ENCODE data around the gene MITF.
"Not testable (repeated sequence)": the region's sequence is repeated elsewhere in the genome, so short reads cannot be mapped to it uniquely, and the experiment has no call there.

Gene MITF

DNA sequence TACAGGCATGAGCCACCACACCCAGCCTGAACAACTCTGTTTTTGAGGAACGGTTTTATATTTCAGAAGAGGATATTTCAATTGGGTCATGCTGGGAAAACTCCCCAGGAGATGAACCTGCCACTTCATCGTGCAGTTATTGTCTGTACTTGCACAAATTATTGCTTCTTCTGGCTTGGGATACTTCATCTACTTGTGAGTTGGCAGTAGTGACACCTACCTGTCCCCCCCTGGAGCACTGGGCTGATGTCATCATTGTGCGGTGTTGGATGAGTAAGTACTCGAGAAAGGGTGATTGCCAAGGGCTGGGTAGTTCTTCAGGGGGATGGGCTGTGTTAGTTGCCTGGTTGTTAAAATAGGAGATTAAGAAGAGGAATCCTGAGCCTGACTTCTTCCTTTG, 175.1 kb downstream of the MITF start:
- no peak for DNase-seq (ENCODE audit: low spot score)

DNA sequence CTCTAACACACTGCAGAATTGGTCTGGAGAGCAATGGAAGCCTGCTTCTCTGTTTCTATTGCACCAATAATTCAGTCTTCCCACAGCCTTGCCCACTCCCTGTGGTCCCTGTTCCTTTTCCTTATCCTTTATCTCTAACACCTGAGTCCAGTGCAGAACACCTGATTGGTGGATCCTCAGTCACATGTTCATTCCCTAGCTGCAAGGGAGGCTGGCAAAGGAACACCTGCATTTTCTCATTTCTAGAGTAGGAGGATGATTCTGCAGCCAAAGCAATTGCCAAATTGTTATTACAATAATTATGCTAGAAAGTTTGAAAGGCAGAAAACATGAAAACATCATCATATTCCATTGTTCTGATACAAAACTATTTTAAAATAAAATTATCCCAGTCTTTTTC, 176.5 kb downstream of the MITF start:
- no peak for DNase-seq (ENCODE audit: low spot score)

DNA sequence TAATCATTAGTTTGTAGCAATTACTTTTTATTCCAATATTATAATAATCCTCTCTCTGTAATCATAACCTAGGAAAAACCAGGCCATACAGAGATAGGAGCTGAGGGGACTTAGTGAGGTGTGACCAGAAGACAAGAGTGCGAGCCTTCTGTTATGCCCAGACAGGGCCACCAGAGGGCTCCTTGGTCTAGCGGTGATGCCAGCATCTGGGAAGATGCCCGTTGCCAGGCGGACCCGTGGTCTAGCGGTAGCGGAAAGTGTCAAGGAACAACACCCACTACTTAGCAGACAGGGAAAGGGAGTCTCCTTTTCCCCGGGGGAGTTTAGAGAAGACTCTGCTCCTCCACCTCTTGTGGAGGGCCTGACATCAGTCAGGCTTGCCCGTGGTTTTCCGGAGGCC, 180.7 kb downstream of the MITF start:
- DNase-seq (ENCODE audit: low spot score): not testable (repeated sequence)

DNA sequence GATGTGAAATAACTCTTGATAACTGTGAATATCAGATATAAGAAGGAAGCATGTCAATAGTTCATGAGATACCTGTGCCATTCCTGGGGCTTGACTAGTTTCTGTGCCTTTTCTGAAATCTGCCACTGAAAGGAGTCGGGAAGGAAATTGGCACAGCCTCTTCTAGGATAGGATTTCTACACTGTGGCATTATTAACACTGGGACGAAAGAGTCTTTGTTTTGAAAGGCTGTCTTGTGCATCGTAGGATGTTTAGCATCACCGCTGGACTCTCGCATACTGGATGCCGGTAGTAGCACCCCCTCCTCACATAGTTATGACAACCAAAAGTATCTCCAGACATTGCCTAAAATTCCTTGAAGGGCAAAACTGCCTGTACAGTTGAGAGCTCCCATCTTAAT, 182.4 kb downstream of the MITF start:
- DNase-seq (ENCODE audit: low spot score): peak; percentile 85

DNA sequence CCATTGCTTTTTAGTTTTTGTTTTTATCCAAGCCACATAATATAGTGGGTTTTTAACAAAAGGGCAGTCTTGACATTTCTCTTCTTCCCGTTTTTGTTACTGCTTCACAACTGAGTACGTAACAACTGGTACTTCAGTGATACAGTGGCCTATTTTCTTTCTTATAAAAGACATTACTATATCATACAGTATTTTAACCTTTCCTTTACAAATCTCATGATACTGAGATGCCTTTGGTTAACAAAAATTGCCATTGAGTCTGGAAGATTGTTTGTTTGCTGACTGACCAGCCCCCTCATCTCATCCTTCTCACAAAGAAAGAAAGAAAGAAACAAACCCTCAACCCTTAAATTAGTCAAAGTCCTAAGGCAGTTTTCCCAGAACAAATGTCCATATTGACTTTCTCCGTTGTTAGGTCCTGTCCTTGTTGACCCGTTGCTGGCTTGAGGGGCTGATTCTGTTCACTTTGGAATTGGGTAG, 183.3 kb downstream of the MITF start:
- no peak for DNase-seq (ENCODE audit: low spot score)

DNA sequence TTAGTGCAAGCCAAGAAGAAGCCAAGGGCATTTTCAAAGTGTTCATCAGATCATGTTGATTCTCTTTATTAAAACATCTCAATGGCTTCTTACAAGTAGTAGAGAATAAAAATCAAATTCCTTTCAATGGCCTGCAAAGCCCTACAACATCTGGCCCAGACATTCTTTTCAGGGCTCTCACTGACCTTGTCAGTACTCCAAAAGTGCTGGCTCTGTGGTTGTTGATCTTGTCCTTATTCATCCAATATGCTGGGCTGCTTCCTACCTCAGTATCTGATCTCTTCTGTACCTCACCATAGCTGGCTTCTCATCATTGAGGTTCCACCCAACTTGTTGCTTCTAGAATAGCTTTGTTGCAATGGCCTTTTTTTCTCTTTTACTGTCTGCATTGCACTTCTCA, 186.2 kb downstream of the MITF start:
- DNase-seq (ENCODE audit: low spot score): no peak

DNA sequence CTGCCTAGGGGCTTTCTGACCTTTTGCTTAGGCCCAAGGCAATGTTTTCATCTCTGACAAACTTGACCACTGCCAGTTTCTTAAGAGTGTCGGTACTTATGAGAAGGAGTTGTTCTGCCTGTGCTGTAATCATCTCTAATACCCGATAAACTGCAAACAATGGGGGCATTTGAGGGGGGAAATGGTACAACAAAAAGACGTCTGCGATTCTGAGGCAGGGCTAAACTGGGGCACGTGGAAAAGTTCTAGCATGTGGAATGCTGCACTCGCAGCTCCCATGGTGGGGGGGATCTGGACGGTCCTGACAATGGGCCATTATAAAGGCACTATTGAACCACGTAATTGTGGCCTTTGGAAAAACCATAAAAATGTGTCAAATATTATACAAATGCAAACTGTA, 187.1 kb downstream of the MITF start:
- no peak for DNase-seq (ENCODE audit: low spot score)

DNA sequence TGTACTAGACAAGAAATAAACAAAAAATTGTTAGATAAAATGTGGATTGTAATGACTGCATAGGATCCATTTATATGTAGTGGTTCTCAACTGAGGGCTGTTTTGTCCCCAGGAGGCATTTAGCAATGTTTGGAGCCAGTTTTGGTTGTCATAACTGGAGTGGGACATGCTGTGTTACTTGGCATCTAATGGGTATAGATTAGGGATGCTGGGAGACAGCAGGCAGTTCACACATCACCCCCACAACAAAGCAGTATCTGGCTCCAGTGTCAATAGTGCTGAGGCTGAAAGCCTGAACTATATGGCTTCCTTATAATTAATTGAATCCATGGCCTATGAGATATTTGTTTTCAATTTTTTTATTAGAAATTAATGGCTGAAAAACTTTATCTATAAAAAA, 188.3 kb downstream of the MITF start:
- no peak for DNase-seq (ENCODE audit: low spot score)

DNA sequence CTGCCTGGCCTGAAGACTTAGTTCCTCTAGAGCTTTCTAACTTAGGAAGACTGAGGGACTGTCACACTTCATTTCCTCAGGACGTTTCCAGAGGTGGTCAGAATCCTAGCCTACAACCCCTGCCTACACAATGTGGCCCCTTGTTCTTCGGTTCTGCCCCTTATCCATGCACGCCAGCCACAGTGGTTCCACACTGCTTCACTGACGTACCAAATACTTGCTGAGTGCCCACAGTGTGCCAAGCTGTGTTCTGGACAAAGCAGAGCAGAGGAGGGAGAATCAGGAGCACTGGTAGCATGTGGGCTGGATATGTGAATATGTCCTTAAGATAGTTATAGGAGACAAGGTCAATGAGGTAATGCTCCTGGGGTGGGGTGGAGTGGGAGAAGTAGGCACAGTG, 189.8 kb downstream of the MITF start:
- no peak for DNase-seq (ENCODE audit: low spot score)

DNA sequence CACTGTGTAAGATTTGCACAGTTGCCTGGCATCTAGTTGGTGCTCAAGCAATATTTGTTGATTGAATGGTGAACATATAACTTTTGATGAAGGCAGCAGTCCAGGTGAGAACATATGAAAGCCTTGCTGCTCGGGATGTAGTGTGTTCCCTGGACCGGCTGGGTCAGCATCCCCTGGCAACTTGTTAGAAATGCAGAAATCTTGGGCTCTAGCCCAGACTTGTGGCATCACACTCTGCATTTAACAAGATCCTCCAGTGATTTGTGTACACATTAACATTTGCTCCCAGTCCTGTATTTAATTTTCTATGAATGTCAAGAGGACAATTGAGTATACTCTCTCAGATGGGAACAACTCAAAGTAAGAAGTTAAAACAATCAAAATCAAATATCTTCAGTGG, 191.3 kb downstream of the MITF start:
- DNase-seq (ENCODE audit: low spot score): peak; percentile 91

DNA sequence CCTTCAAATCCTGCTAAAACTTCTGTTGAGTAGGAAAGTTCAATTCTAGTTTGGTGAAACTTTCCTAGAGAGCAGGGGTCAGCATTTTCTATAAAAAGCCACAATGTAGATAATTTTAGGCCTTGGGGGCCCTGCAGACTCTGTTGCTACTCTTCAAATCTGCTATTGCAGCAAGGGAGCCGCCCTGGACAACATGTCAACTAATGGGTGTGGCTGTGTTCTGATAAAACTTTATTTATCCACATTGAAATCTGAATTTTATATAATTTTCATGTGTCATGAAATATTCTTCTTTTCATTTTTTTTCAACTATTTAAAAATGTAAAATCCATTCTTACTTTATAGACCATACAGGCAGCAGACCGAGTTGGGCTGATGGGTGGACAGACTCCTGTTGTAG, 192.8 kb downstream of the MITF start:
- no peak for DNase-seq (ENCODE audit: low spot score)

DNA sequence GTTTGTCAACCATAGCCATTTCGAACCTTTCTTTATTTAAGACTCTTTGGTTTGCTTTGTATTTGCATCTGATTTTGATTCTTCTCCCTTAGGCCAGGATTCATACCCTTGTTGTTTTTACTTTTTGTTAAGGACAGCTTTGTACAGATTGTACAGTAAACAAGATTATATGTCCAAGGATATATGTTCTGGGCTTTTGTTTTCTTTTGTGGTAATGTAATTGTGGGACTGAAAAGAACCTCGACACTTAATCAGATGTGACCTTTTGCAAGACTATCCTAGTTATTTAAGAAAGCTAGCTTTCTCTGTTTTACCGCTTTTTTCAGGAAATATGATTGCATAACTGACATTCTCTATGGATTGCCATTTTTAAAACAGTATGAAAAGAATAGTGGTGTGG, 193.2 kb downstream of the MITF start:
- DNase-seq (ENCODE audit: low spot score): no peak

DNA sequence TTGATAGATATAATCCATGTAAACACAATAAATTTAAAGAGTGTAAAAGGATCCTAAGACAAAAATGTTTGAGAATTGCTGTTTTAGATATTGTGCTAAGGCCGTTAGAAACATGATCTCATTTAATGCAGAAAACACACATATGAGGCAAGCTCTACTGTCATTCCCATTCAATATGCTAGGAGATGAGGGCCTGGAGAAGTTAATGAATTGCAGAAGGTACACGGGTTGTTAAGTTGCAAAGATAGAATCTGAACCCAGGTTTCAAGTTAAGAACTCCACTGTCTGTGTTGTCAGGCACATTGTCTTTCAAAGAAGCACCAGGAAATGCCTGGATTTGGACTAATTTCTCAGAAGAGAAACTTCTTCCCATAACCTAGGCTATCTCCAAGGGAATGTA, 195.1 kb downstream of the MITF start:
- DNase-seq (ENCODE audit: low spot score): no peak

DNA sequence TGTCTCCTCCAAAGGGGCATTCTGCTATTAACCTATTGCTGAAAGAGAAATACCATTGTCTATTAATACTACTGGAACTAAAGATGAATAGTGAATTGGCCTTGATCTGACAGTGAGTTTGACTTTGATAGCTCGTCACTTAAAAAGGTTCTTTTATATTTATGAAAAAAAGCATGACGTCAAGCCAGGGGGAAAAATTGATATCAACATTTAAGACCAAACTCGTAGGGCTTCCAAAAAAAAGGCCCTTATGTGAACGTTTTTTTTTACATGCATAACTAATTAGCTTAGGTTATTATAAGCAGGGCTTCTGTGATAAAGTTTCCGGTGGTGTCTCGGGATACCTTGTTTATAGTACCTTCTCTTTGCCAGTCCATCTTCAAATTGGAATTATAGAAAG, 197.0 kb downstream of the MITF start:
- no peak for DNase-seq (ENCODE audit: low spot score)

DNA sequence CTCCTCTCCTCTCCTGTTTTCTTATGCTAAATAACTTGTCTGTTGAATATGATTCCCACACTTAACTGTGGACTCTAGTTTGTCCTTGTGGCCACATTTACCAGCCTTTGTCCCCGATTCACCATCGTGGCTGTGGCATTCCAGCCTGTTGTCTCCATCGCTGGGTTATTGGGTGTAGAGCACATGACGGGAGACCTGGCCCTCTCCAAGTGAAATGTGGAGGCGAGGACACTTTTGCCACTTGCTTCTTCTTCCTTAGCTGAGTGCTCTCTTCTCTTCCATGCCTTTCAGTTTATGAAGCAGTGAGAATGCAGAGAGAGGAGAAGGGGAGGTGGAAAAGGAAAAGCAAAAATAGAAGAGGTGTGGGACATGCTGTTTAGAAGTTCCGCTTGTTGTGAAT, 198.8 kb downstream of the MITF start:
- no peak for DNase-seq (ENCODE audit: low spot score)

DNA sequence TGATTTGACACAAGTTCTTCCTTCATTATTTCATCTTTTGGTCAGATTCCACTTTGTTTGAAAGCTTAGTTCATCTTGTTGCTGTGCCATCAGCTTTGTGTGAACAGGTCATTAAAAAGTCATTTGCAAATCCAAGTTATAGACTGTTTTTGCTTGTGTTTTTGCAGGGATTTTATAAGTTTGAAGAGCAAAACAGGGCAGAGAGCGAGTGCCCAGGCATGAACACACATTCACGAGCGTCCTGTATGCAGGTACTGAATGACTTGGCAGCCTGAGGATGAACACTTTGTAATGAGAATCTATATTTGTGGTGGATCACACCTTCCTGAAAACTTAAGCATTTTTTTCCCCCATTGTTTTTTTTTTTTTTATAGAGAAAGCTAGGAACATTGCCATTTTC, 199.7 kb downstream of the MITF start:
- DNase-seq (ENCODE audit: low spot score): no peak

DNA sequence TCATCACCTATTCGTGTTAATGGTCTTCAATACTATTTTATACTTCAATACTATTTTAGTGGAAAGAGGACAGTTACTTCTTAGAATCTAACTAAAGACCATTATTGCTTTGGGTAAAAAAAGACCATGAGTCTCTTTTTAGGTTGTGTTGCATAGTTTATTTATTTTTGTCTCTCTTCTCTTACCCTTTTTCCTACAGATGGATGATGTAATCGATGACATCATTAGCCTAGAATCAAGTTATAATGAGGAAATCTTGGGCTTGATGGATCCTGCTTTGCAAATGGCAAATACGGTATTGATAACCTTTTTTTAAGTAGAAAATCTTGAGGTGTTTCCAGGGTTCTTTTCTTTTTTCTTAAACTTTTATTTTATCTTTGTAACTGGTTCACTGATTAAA, 201.8 kb downstream of the MITF start:
- no peak for DNase-seq (ENCODE audit: low spot score)

DNA sequence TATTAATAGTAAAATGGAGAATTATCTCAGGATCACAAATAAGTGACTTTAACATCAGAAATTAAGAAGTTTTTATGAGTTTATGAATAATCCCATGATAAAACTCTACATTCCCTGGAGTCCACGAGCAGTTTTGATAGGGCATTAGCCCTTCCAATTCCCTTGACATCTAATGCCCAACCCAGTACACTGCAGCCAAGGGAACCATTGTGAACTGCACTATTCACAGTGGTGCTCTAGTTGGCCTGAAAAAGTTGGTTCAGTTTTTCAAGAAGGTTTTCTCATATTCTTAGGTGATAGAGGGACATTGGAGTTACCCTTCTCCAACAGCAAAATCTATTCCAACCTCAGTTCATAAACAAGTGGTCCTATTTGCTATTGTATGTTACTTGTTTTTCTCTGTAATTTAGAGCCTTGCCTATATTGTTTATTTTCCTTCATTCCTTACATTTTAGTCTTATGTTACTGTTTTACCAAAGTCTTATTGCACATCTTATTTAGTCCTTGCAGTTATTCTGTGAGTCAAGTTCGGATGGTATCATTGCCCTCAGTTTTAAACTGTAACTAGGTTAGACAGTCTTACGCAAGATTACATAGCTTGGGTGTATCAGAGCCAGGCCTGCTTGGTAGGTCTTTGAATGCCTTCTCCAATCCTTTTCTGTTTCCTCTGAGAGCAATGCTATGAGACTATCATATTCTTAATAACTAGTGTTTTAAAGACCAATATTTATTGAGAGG, 202.3 kb downstream of the MITF start:
- DNase-seq (ENCODE audit: low spot score): no peak

DNA sequence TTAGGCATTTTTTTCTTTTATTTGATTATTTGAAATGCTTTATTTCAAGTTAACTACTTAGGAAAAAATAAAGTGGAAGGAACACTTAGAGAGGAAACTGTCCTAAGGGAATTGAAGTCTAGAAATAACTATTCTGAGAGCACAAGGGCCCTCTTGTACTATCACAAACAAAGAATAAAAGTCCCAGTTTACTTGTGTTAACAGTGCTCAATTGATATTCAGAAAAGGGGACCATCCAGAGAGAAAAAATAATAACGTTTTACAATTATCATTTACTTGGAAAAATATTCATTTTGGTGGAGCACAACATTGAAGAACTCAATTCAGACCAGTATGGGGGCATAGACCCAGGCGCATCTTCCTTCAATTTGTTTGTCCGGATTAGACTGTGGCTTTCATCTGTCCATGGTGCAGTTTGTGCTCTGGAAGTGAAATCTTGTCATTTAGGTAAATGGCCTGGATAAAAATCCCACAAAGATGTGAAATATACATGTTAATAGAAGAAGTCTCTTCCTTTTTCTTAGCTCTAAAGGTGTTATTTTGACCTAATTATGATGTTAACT, 205.7 kb downstream of the MITF start:
- peak; percentile 98 for DNase-seq (ENCODE audit: low spot score)

DNA sequence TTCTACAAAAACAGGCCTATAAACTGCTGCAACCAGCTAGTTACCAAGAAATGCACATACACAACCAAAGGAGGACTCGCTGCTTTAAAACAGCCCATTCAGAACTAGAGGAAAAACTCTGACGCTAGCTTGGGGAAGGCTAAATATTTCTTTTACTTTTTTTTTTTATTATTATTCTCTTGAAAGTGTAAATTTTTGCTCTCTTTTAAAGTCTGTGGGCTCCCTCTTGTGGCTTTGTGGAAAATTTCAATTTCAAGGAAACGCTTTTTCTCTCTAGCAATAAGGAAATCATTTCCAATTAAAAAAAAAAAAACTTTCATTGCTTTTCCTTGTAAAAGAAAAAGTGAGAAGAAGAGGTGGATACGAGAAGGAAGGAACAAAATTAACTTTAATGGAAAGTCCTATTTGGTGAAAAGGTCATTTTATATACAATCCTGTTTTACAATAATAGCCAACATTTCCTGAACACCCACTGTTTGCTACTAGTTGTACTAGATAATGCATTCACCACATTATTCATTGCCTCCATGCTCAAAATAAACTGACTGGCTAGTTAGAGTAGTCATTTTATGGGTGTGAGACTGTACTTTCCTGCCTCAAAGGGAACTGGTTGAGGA, 209.1 kb downstream of the MITF start:
- DNase-seq (ENCODE audit: low spot score): peak; percentile 92

DNA sequence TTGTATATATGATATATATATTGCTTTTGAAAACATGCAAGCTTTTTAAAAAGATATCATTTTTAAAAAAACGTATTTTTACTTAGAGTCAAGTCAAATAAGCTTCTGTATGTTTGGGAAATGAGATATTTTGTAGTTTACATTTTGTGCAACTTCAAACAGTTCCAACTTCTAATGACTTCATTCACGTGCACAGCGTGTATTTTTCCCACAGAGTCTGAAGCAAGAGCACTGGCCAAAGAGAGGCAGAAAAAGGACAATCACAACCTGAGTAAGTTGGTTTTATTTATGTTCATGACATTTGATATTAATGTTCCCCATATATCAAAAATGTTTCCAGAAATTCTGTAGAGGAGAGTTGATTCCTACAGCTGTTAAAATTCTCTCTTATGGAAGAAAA, 212.4 kb downstream of the MITF start:
- no peak for DNase-seq (ENCODE audit: low spot score)

DNA sequence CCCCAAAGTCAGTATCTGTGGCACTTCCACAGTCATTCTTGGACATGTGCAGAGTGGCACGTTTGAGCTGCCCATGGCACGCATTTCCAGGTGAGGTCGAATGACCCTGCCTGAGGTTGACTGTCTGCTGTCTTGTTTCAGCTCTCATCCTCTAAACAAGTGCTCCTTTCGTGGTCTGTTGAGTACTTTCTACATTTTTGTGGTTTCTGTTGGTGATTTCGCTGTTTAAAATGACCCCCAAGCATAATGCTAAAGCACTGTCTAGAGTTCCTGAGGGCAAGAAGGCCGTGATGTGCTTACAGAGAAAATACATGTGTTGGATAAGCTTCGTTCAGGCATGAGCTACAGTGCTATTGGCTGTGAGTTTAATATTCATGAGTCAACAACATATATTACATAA, 220.3 kb downstream of the MITF start:
- DNase-seq (ENCODE audit: low spot score): no peak

DNA sequence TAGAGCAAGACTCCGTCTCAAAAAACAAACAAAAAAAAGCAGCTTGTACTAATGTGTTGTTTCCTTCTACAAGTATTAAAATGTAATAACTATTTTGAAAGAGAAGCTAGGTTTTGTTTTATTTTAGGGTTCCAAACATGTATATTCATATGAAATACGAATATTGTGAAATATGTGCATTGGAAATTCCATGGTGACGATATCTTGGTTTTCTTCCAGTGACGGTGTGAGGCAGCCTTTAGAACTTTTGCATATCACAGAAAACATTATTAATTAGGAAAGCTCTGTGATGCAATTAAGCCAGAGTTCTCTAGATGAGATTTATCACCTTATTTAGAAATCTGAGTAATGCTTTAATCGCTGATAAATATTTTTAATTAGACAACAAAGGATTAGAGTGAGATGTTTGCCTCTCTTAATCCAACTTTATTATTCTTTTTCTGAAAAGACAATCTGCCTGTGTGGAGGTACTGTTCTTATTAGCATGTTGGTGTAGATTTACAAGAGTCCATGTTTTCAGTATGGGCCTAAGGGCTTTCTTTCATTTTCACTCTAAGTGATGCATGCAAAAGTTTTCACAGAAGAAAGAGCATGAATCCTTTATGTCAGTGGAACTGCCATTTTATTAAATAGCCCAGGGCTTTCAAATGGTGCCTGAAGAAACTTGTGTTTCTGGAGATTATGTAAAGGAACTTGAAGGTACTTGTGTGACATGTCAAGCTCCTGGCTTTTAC, 222.6 kb downstream of the MITF start:
- DNase-seq (ENCODE audit: low spot score): no peak
